Regular cardiac myocyte (primary cell): ENCODE results near the gene FAR2. TPM values are rescaled to one million over a fixed set of nuclear protein-coding genes. Genes with fewer than 3 reads are reported as not detected.

Source experiments
- total RNA-seq: library from RNA; depleted of rRNA; stranded (reverse); fragments of >200 nt; gene quantifications from 2 replicates; pipeline ENCODE4 v1.2.3, GENCODE V29; 2014

FAR2 gene
- total RNA-seq: 14.4 and 17.4 TPM in 2 replicates

DNA sequence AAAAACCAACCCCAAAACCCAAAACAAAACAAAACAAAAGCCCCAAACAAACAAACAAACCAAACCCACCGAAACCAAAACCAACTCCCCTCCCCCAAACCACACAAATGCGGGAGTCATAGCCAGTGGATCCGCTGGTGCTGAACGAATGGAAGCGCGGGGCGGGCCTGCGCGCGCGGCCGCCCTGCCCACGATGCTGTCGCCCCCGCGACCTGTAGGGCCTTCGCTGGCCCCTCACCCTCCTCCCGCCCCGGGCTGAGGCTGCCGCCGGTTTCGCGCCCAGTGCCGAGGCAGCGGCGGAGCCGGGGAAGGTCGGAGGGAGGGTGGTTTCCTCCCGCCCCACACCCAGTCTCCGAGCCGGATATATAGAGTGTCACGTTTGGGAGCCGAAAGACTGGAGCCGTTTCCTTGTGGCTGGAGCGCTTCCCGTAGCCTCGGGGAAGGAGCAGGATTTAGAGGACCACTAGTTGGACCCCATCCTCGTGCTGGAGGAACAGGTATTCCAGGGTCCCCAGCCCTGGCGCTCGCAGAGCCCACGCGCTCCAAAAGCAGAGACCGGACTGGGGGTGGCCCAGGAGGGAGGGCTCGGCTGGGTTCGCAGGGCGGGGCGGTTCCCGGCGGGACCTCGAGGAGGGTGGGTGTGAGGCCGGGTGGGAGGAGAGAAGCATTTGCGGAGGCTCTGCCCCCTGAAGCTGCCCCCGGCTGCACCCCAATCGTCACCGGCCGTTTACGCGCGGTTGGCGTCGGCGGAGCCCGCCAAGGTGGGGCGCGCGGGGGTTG, at the start of gene FAR2:
FAR2 (plus strand) TSS at position 368 of the 780 bp plus-strand sequence. CDS start 121,172 bp downstream, outside the sequence.

DNA sequence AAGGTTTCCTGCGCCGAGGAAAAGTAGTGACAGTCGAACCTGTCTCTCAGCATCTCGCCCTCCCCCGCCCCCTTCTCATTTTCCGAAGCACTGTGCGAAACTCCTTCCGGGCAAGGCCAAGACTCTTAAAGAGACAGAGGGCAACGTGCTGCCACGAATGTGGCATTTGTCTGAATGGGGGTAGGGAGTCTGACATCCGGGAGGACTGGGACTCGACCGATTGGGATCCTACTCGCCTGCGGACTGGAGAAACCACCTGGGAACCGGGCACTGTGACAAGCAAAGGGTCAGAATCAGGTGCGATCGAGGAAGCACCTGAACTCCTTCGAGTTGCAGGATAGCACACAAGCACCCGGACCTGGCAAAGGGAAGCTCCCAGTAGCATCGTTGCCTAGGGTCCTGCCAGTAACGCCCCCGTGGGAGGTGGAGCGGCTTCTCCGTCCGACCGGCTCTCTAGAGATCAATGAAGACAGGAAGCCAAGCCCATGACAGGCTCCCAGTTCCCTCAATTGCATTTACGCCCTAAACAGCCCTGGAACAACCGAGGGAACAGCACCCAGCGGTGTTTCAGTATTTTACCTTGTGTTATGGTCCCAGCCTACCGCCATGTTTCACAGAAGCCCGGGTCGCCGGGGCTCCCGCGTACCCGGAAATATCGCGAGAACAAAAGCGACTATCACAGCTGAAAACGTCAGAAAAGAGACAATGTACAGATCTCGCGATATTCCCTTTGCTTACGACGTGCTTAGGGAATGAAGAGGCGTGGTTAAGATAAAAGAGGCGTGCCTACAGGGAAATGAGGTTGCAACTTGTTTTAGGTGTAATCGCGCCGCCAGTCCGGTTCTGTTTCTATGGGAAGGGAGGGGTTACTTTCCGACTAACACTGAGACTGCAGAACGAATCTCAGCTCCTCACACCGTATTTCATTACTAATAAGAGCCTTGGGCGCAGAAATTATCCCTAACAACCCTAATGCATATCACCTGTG, 231.8 kb downstream of the FAR2 start, which contains the start of gene ERGIC2:
ERGIC2 (minus strand) TSS at position 637 of the 988 bp plus-strand sequence. CDS start 9,539 bp downstream, outside the sequence.

Other genes starting within 250 kb of the FAR2 start
- 115 and 120 TPM in 2 replicates for gene ERGIC2, start 231.9 kb downstream of the FAR2 start, total RNA-seq